ENCODE measurements around the gene ACSF3. TPM values are rescaled to one million over a fixed set of nuclear protein-coding genes. Genes with fewer than 3 reads are reported as not detected.

Gene ACSF3
- total and polyA plus RNA-seq, 3 donors from 2014 or later = 30.3 to 70.1 (median 61.0) TPM

DNA sequence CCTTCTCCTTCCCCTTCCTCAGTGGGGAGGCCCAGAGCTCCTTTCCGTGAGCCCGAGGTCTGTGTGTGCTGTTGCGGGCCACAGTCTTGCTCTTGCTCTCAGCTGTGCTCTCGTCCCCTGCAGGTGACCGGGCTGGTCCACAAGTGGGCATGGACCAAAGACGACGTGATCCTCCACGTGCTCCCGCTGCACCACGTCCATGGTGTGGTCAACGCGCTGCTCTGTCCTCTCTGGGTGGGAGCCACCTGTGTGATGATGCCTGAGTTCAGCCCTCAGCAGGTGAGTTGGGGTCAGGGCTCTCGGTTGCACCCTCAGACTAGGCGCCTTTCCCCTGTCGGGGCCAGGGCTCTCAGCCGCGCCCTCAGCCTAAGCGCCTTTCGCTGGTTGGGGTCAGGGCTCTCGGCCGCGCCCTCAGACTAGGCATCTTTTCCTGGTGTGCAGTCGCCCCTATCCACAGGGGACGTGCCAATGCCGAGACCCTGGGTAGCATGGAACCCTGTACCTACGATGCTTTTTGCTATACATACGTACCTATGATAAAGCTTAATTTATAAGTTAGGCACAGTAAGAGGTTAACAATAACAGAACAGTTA is 8.9 kb downstream of the ACSF3 start:
- TF ChIP-seq POLR2A (IDR thresholded peaks at IDR 0.05) (no peak), CTCF (IDR thresholded peaks at IDR 0.05) (no peak)
- no peak for DNase-seq
- WGBS, 2 donors = 86 to 90% methylated on average over 15 to 27 of the region's 27 CpGs
- Histone ChIP-seq H3K9me3 (no peaks in the 10 kb centered on the region), H3K27me3 (no peaks in the 10 kb centered on the region), H3K4me3 (no peak overlapping the region), H3K27ac (no peak overlapping the region), H3K4me1 (peaks cover 9% of the 10 kb centered on the region), H3K36me3 (ENCODE audit: low read depth, missing control alignments) (no peaks in the 10 kb centered on the region)
- intact Hi-C loops (cut with DNase I; ENCODE audit: low total_unique reads) = no loop called here

GRCh38 chr16:89103156-89103555 is 9.5 kb downstream of the ACSF3 start:
- no peaks in the 10 kb centered on the region for H3K36me3 ChIP-seq (ENCODE audit: low read depth, missing control alignments)
- DNase-seq = no peak
- H3K27me3 ChIP-seq = no peaks in the 10 kb centered on the region
- 90 to 92% methylated on average over 17 to 22 of the region's 22 CpGs for WGBS, 2 donors
- no peak overlapping the region for H3K4me3 ChIP-seq
- intact Hi-C loops (cut with DNase I; ENCODE audit: low total_unique reads) = no loop called here
- H3K9me3 ChIP-seq = no peaks in the 10 kb centered on the region
- peaks cover 4% of the 10 kb centered on the region for H3K4me1 ChIP-seq
- no peak overlapping the region for H3K27ac ChIP-seq
- TF ChIP-seq POLR2A (IDR thresholded peaks at IDR 0.05) (no peak), CTCF (IDR thresholded peaks at IDR 0.05) (no peak)

GRCh38 chr16:89103781-89104180 is 10.1 kb downstream of the ACSF3 start:
- Histone ChIP-seq H3K4me3 (no peak overlapping the region), H3K9me3 (no peaks in the 10 kb centered on the region), H3K36me3 (ENCODE audit: low read depth, missing control alignments) (no peaks in the 10 kb centered on the region), H3K27me3 (no peaks in the 10 kb centered on the region), H3K27ac (no peak overlapping the region), H3K4me1 (no peaks in the 10 kb centered on the region)
- 90 to 97% methylated on average over 5 to 16 of the region's 16 CpGs for WGBS, 2 donors
- DNase-seq = no peak
- intact Hi-C loops (cut with DNase I; ENCODE audit: low total_unique reads) = no loop called here
- TF ChIP-seq POLR2A (IDR thresholded peaks at IDR 0.05) (no peak), CTCF (IDR thresholded peaks at IDR 0.05) (no peak)

- H3K4me3 ChIP-seq = no peak overlapping the region
- no peak overlapping the region for H3K27ac ChIP-seq
- intact Hi-C loops (cut with DNase I; ENCODE audit: low total_unique reads) = no loop called here
- H3K27me3 ChIP-seq = no peaks in the 10 kb centered on the region
- H3K9me3 ChIP-seq = no peaks in the 10 kb centered on the region
- H3K4me1 ChIP-seq = no peaks in the 10 kb centered on the region
- DNase-seq = no peak
- no peaks in the 10 kb centered on the region for H3K36me3 ChIP-seq (ENCODE audit: low read depth, missing control alignments)
- no peak for TF ChIP-seq CTCF (IDR thresholded peaks at IDR 0.05)
- no peak for TF ChIP-seq POLR2A (IDR thresholded peaks at IDR 0.05)
- 83 to 86% methylated on average over 9 to 10 of the region's 10 CpGs for WGBS, 2 donors
Observed at GRCh38 chr16:89104303-89104702, 10.7 kb downstream of the ACSF3 start.

DNA sequence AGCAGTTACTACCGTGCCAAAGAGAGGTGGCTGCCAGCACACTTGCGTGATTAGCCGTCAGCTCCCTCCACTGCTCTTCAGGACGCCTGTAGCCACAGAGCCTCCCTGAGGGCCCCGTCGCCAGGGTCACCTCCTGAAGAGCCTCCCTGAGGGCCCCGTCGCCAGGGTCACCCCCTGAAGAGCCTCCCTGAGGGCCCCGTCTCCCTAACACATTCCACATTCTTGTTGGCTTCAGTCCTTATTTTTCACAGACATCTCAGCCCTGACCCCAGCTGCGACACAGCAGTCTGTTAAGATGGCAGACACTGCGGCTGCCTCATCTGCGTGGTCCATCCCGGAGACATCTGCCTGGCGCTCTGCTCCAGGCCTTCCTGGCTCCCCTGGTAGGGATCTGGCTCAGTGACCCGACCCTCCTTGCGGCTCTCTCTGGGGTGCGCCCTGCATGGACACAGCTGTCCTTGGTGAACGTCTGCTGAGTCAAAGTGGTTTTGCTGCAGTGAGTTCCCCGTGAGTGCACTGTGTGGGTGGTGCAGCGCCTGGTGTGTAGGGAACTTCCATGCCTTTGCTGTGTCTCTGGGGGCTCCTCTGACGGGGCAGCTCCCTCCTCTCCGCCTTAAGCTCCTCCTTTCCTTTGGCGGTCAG is 11.4 kb downstream of the ACSF3 start:
- WGBS, 2 donors = 81% methylated on average over 21 to 23 of the region's 23 CpGs
- intact Hi-C loops (cut with DNase I; ENCODE audit: low total_unique reads) = no loop called here
- TF ChIP-seq CTCF (IDR thresholded peaks at IDR 0.05) (no peak), POLR2A (IDR thresholded peaks at IDR 0.05) (no peak)
- Histone ChIP-seq H3K36me3 (ENCODE audit: low read depth, missing control alignments) (no peaks in the 10 kb centered on the region), H3K4me1 (no peaks in the 10 kb centered on the region), H3K9me3 (no peaks in the 10 kb centered on the region), H3K27me3 (no peaks in the 10 kb centered on the region), H3K27ac (no peak overlapping the region), H3K4me3 (no peak overlapping the region)
- no peak for DNase-seq

Measured in testis (tissue), 3 donors.